ENCODE measurements around the gene PEF1. TPM values are rescaled to one million over a fixed set of nuclear protein-coding genes. Genes with fewer than 3 reads are reported as not detected.

The PEF1 gene
- total RNA-seq, 2 experiments from 2014 or later: 56.1 to 67.7 TPM

DNA sequence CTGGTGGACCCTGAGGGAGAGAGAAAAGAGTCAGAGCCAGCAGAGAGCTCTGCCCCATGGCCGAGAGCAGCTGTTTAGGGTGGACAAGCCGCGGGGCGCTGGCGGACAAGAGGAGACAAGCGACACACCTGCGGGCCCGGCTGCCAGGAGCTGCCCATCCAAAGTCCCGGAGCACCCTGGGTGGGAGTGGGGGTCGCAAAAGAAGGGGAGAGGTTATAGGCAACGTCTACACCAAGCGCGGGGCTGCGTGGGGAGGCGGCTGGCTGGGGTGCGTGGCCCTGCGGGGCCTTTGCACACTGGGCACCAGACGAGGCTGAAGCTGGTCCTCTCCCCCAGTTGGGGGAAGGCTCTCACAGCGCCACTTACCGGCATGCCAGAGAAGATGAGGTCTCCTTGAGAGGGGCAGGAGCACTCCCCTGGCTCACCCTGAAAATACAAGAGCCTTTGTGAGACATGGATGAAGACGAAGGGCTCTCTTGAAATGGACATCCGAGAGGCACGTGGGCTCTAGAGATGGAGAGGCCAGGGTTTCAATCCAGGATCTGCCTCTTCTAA is 35.1 kb upstream of the PEF1 start:
- no peaks in the 10 kb centered on the region for H3K79me2 ChIP-seq (ENCODE audit: insufficient read depth, low read depth, low read length)
- no peak for DNase-seq (ENCODE audit: low spot score)
- no peaks in the 10 kb centered on the region for H3K36me3 ChIP-seq (ENCODE audit: insufficient read depth, low read length)
- no peak overlapping the region for H3K27ac ChIP-seq (ENCODE audit: low read depth, low read length, poor library complexity, severe bottlenecking)
- no peaks in the 10 kb centered on the region for H3K9me2 ChIP-seq (ENCODE audit: insufficient read depth, low read length)
- intact Hi-C loops (cut with micrococcal nuclease; ENCODE audit: unreplicated experiment): no loop called here
- TF ChIP-seq, protein P1, sequence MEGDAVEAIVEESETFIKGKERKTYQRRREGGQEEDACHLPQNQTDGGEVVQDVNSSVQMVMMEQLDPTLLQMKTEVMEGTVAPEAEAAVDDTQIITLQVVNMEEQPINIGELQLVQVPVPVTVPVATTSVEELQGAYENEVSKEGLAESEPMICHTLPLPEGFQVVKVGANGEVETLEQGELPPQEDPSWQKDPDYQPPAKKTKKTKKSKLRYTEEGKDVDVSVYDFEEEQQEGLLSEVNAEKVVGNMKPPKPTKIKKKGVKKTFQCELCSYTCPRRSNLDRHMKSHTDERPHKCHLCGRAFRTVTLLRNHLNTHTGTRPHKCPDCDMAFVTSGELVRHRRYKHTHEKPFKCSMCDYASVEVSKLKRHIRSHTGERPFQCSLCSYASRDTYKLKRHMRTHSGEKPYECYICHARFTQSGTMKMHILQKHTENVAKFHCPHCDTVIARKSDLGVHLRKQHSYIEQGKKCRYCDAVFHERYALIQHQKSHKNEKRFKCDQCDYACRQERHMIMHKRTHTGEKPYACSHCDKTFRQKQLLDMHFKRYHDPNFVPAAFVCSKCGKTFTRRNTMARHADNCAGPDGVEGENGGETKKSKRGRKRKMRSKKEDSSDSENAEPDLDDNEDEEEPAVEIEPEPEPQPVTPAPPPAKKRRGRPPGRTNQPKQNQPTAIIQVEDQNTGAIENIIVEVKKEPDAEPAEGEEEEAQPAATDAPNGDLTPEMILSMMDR (conservative IDR thresholded peaks at IDR 0.05; ENCODE audit: low read length): peak; percentile 39; the same call in 1 of the 2 replicates
- TF ChIP-seq EZH2phosphoT487 (IDR thresholded peaks at IDR 0.05; ENCODE audit: borderline replicate concordance, low read depth, low read length): no peak
- ChIA-PET POLR2A (no interaction called here), CTCF (ENCODE audit: unreplicated experiment) (no interaction called here)
- H3K4me3 ChIP-seq (ENCODE audit: low read depth, low read length, poor library complexity, severe bottlenecking): no peak overlapping the region
- no peak overlapping the region for H2AFZ ChIP-seq (ENCODE audit: low read length)
- no peaks in the 10 kb centered on the region for H4K20me1 ChIP-seq (ENCODE audit: insufficient read depth, low read length)
- no peaks in the 10 kb centered on the region for H3K9me3 ChIP-seq (ENCODE audit: low read length)
- H3K4me1 ChIP-seq (ENCODE audit: insufficient read depth, low read length, poor library complexity, severe bottlenecking): no peaks in the 10 kb centered on the region
- no TSS peak for BruUV-seq (replicated peaks)
- no peak overlapping the region for H3K4me2 ChIP-seq (ENCODE audit: low read length)

DNA sequence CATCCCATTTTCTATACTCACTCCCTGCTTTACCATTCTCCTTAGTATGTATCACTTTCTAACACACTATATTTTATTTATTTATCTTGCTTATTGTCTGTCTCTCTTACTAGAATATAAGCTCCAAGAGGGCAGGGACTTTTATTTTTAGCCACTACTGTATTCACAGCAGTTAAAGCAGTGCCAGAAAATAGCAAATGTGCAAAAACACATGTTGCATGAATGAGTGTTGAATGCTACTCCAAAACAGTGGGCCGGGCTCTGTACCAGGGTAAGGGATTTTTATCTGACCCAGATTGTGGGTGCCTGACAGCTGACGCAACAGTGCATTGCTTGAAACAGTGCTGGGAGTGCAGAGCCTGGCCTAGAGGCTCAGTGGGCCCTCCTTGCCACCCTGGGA is 34.4 kb upstream of the PEF1 start:
- ChIA-PET POLR2A (no interaction called here), CTCF (ENCODE audit: unreplicated experiment) (no interaction called here)

GRCh38 chr1:31678681-31679080 is 34.0 kb upstream of the PEF1 start:
- H3K4me2 ChIP-seq (ENCODE audit: low read length): no peak overlapping the region
- H2AFZ ChIP-seq (ENCODE audit: low read length): no peak overlapping the region
- no peaks in the 10 kb centered on the region for H3K36me3 ChIP-seq (ENCODE audit: insufficient read depth, low read length)
- no peaks in the 10 kb centered on the region for H3K79me2 ChIP-seq (ENCODE audit: insufficient read depth, low read depth, low read length)
- no peaks in the 10 kb centered on the region for H3K9me3 ChIP-seq (ENCODE audit: low read length)
- no TSS peak for BruUV-seq (replicated peaks)
- H3K4me3 ChIP-seq (ENCODE audit: low read depth, low read length, poor library complexity, severe bottlenecking): no peak overlapping the region
- DNase-seq (ENCODE audit: low spot score): no peak
- CTCF ChIA-PET (ENCODE audit: unreplicated experiment): no interaction called here
- no peaks in the 10 kb centered on the region for H3K9me2 ChIP-seq (ENCODE audit: insufficient read depth, low read length)
- intact Hi-C loops (cut with micrococcal nuclease; ENCODE audit: unreplicated experiment): no loop called here
- TF ChIP-seq EZH2phosphoT487 (IDR thresholded peaks at IDR 0.05; ENCODE audit: borderline replicate concordance, low read depth, low read length): no peak
- TF ChIP-seq, protein P1 (conservative IDR thresholded peaks at IDR 0.05; ENCODE audit: low read length): no peak
- H3K27ac ChIP-seq (ENCODE audit: low read depth, low read length, poor library complexity, severe bottlenecking): no peak overlapping the region
- no peaks in the 10 kb centered on the region for H4K20me1 ChIP-seq (ENCODE audit: insufficient read depth, low read length)
- POLR2A ChIA-PET: no interaction called here
- no peaks in the 10 kb centered on the region for H3K4me1 ChIP-seq (ENCODE audit: insufficient read depth, low read length, poor library complexity, severe bottlenecking)

More for the DNA sequence above, 34.4 kb upstream of the PEF1 start:
- no peaks in the 10 kb centered on the region for H4K20me1 ChIP-seq (ENCODE audit: insufficient read depth, low read length)
- no peaks in the 10 kb centered on the region for H3K4me1 ChIP-seq (ENCODE audit: insufficient read depth, low read length, poor library complexity, severe bottlenecking)
- no peaks in the 10 kb centered on the region for H3K9me3 ChIP-seq (ENCODE audit: low read length)
- H2AFZ ChIP-seq (ENCODE audit: low read length): no peak overlapping the region
- intact Hi-C loops (cut with micrococcal nuclease; ENCODE audit: unreplicated experiment): no loop called here
- H3K79me2 ChIP-seq (ENCODE audit: insufficient read depth, low read depth, low read length): no peaks in the 10 kb centered on the region
- no TSS peak for BruUV-seq (replicated peaks)
- TF ChIP-seq EZH2phosphoT487 (IDR thresholded peaks at IDR 0.05; ENCODE audit: borderline replicate concordance, low read depth, low read length): no peak
- TF ChIP-seq, protein P1 (conservative IDR thresholded peaks at IDR 0.05; ENCODE audit: low read length): no peak
- H3K9me2 ChIP-seq (ENCODE audit: insufficient read depth, low read length): no peaks in the 10 kb centered on the region
- no peak overlapping the region for H3K4me3 ChIP-seq (ENCODE audit: low read depth, low read length, poor library complexity, severe bottlenecking)
- DNase-seq (ENCODE audit: low spot score): no peak
- no peak overlapping the region for H3K4me2 ChIP-seq (ENCODE audit: low read length)
- no peak overlapping the region for H3K27ac ChIP-seq (ENCODE audit: low read depth, low read length, poor library complexity, severe bottlenecking)
- H3K36me3 ChIP-seq (ENCODE audit: insufficient read depth, low read length): no peaks in the 10 kb centered on the region

Measured in OCI-LY7 (cell line).